Fibroblast of lung (primary cell): ENCODE results near the gene SPRYD3.
A peak's percentile ranks its signal among the peaks of the same experiment; 100 is the strongest.

ENCODE experiments used
- CTCF ChIP-seq, 2 donors: IDR thresholded peaks in 1 of 2; conservative IDR thresholded peaks in 1 of 2; 1 replicate in 1 of 2; 2 replicates in 1 of 2; pipeline ENCODE4 v1.5.1; 2011 to 2012; ENCODE audit warnings: low read length in 2 of 2, control low read depth in 1 of 2, inconsistent platforms in 1 of 2, low read depth in 1 of 2, mild to moderate bottlenecking in 1 of 2
- EZH2 ChIP-seq: IDR thresholded peaks from 2 replicates; pipeline ENCODE4 v1.5.1; 2012; ENCODE audit warnings: low read length, control low read depth, mild to moderate bottlenecking; ENCODE audit errors: missing control alignments

GRCh38 chr12:53053218-53054111 lies 25.7 kb downstream of the SPRYD3 start:
- TF ChIP-seq CTCF (conservative IDR thresholded peaks at IDR 0.05 in 1 of 2, IDR thresholded peaks at IDR 0.05 in 1 of 2; ENCODE audit: low read depth in 1 of 2, low read length in 2 of 2) (peak; percentile 64 to 74), EZH2 (no peak)
